Activated CD8-positive, alpha-beta memory T cell treated with anti-CD3 and anti-CD28 coated beads for 4 hours (primary cell): Measurements from ENCODE around the gene THADA.
"Not testable (repeated sequence)": the region's sequence is repeated elsewhere in the genome, so short reads cannot be mapped to it uniquely, and the experiment has no call there.

Source experiments
- DNase-seq, 2 donors: peaks; one replicate each; pipeline ENCODE4 v3.0.0-alpha.2; 2020; ENCODE audit warnings: low read depth in 2 of 2

Gene THADA

DNA sequence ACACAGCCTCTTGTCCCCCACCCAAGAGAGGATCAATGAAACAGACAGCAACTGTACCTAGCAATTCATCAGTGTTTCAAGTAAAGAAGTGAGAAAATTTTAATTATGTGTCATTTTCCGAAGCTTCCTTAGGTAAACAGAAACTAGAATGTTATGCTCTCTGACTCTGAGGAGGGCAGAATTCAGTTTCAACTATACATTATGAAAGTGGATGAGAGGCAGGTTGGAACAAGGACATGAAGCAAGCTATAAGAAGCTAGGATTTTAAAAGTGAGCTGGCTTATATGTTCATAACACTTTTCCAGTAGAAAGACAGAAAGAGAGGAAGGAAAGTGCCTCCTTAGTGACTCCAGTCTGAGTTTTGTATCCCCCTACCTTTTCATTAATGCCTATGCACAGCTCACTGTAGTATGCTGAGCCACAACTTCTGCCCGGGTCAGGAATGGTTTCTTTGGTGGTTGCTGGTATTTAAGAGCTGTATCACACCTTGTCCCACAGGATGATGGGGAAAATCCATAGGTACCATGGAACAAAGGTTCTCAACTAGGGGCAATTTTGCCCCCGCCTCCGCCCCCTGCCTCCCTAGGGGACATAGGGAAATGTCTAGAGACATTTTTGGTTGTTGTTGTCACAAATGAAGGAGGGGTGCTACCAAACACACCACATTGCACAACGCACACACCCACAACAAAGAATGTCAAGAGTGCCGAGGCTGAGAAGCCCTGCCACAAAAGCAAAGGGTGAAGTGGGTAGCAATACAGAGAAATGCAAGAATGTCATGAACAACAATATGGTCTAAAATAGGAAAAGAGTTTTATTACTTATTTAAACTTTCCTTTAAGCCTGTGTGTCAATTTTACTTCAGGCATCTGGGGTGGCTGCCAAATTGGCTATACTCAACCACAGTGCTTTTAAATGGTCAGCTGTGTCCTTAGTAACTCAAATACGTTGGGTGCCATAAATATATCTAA is 208.5 kb downstream of the THADA start:
- no peak for DNase-seq

DNA sequence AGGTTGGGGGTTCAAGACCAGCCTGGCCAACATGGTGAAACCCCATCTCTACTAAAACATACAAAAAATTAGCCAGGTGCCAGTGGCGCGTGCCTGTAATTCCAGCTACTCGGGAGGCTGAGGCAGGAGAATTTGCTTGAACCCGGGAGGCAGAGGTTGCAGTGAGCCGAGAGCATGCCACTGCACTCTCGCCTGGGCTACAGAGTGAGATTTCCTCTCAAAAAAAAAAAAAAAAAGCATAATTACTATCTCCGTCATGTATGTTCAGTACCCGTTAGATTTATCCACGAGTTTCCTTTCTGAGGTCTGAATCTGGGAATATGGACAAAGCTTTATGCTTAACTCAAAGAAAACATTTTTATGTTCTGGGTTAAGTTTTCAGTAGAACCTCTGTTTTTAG is 209.2 kb downstream of the THADA start:
- not testable (repeated sequence) for DNase-seq

DNA sequence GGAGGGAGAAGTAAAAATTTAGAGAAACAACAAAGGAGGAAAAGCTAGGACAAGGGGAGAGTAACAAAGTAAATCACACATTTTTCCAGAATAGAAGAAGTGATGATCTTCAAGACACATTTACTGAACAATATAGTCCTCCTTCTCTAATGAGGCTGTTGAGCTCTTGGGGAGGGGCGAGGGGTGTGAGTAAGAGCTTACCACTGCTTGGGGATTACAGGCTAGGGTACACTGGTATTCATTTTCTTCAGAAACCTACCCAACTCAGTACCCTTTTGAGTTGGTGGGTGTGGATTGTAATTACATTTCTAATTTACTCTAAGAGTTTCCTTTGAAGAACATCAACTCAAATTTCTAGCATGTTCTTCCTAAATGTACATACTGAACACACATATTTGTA is 211.7 kb downstream of the THADA start:
- DNase-seq = no peak

DNA sequence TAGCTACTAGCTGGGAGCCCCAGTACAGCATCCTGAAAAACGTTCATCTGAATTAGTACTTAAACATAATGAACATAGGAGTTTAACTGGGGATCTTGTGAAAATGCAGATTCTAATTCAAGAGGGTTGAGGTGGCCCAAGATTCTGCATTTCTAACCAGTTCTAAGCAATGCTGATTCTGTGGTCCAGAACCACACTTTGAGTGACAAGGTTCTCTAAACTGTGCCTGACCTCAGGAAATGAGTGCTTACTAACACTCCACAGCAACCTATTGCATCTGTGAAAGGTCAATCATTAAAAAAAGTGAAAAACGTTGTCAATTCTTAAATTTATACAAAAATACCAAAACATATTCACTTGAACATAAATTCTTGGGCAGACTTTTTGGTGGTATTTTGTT is 212.3 kb downstream of the THADA start:
- no peak for DNase-seq

DNA sequence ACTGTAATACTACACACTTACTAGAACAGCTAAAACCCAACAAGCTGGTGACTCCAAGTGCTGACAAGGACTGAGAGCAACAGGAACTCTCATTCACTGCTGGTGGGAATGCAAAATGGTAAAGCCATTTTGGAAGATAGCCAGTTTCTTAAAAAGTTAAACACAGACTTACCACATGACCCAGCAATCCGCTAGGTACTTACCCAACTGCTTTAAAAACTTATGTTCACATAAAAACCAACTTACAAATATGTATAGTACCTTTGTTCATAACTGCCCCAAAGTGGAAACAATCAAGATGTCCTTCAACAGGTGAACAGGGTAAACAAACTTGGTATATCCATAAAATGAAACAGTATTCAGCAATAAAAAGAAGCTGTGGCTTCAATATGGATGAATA is 216.3 kb downstream of the THADA start:
- DNase-seq = no peak

DNA sequence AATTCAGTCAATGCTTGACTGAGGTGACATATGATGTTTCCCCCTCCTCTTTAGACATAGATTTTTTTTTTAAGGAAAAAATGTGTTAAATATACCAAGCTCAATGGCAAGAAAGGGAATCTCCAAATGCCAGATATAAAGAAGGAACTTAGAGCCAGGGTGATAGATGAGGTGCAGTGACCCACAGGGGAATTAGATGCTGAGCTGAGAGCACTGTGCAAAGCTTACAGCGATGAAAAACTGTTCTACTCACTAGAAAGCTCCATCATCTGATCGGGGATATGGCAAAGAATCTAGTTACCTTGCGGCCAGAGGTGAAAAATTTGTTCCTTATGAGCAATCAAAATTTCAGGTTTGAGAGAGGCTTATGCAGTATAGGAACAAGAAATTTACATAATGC is 218.5 kb downstream of the THADA start:
- no peak for DNase-seq

DNA sequence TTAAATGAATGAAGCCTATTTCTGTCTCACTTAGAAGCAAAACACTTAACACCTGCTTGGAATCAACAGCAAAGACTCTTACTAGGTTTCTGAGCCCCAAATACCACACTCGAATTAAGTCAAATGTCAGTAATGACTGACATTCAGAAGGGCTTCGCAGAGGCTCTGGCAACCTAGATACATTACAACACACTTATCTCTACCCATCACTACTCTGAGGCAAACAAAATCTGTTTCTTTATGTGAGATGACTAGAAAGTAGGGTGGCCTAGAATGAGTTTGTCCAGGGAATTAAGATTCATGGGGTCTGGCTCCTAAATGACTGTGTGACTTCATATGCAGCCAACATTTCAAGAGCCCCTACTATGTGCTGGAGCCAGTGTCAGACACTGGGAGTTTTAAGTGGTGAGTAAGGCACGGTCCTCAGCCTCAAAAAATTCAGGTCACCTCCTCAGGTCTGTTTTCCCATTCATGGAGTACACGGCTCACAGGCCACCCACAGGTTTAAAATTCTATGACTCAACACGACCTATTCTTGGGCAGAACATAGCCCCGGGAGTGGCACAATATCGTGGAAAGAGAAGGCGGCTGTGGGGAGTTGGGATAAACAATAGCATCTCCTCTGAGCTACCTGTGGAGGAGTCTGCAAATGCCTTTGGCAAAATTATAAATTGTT is 219.2 kb downstream of the THADA start:
- no peak for DNase-seq

DNA sequence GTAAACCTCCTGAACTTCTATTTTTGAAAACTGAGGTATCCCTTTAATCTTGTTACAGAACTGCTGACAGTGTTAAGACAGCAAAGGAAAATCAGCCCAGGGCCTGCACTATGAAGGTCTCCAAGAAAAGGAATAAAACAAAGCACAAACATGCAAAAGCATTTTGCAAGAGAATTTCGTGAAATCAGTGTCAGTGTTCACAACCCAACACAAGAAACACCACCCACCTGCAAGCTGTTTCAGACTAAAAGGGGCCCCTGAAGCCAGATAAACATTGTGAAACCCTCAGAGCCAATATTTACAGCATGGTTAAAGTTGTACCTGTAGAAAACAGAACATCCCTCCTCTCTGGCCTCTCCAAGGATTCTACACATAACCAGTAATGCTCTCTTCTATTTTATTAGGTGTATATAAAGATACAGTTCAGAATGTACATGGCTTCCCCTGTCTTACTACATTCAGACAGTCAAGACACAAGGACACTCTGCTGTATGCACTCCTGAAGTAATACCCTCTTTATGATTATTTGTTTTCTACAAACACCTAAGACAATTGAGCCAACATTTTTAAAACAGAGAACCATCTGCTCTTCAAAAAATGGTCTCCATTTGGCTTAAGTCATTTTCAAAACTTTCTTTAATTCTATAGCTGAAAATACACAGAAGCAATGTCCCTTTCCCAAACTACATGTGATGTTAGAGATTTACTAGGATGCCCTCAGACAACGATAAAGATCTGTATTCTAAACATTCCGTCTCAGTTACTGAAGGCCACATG is 219.9 kb downstream of the THADA start:
- DNase-seq = no peak

DNA sequence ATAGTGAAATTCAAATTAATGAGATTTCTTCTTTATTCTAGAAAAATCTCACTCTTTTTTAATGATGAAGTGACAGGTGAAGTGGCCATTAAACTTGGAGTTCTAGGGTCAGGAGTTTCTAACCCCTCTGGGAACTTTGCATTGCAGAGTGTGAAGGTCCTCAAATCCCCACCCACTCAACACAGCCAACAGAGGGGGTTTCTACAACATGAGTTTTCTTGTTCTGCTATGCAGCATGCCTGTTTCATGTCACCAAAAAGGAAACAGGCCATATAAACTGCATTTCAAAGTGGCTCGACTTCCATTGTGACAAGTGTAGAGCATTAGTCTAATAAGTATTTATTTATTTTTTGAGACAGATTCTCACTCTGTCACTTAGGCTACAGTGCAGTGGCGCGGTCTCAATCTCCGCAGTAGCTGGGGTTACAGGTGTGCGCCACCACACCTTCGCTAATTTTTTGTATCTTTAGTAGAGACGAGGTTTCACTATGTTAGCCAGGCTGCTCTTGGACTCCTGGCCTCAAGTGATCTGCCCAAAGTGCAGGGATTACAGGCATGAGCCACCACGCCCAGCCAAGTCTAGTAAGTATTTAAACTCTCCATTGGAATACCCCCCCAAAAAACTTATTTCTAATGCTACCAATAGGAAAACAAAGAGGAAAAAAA is 223.3 kb downstream of the THADA start:
- DNase-seq = no peak

DNA sequence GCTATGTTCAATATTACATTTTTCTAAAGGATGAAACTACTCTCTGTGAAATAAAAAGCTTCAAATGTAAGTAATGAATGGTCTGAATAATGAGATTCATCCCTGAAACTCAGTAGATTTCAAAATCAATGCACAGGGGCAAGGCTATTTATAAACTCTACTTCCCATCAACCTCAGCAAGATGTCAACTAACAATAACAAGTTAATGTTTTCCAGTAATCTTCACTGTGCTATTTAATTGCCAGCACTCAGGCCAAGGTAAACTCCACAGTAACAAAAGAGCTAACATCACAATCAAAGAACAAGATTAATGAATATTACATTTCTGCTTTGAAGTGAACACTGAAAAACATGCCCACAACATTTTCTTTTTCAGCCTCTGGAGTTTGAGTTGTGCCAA is 225.1 kb downstream of the THADA start:
- DNase-seq = no peak

DNA sequence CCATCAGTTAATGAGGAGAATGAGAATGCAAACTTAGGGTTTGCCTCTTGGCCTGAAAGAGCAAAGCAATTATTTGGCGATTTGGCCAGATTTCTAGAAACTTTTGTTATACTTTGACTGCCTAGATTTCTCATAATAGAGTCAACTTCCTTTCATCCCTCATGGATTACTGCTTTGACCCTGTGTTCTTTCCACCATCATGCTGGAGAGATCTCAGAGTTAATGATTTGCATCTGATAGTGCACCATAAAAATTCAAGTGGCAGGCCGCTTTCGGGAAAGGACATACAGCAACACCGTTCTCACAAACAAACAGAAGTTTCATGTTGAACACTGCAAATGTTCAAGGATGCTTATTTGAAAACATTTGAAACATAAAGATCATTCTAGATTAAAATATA is 225.7 kb downstream of the THADA start:
- no peak for DNase-seq

DNA sequence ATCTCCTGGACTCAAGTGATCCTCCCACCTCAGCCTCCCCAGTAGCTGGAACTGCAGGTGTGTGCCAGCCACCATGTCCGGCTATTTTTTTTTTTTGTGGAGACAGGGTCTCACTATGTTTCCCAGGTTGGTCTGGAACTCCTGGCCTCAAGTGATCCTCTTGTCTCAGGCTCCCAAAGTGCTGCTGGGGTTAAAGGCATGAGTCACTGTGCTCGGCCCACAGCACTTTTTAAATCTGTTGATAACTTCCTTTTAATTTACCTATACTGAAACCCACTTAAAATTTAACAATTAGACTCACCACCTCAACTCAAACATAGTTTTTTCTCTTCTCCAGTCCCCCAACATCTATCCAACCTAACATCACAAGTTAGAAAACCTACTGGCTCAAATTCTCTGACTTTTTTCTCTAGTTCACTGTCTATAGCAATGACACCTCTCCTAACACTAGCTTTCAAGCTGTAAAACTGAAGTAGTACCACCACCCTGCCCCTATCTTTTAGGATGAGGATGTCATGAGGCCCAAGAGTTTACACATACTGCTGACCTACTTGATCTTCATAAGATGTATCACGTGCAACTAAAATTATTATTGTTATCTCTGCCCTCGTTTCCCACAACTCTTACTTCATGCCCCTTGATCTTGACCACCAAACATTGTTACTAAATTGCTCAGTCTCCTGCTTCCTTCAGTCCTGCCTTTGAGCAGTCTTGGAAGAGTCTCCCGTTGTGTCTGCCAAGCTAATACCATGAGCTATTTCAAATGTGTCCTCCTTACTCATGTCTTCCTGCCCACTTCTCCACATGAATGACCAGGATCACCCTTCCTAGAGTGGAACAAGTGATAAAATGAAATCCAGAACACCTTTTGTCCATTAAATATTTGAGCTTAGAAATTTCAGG is 227.1 kb downstream of the THADA start:
- no peak for DNase-seq

DNA sequence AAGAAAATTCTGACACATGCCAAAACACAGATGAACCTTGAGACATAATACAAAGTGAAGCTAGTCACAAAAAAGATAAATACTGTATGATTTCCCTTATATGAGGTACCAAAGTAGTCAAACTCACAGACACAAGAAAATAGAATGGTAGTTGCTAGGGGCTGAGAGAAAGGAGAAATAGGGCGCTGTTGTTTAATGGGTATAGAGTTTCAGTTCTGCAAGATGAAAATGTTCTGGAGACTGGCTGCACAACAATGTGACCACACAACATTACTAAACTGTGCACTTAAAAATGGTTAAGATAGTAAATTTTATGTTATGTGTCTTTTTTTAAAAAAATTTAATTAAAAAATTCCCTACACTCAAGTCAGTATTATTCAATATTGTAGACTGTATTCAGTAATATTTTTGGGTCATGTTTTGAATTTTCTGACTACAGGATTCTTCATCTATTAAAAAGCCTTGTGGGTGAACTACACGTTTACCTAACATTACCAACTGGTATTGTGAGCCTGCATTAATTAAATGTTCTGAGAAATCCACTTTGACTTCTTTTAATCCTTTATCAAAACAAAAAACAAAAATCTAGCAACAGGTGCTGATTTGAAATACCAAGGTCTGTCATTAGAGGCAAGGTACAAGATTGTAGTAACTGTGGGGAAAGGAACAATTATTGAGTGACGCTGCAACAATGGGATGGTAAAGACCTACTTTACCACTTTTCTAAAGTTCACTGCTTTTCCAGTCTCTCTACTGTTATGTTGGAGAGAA is 228.6 kb downstream of the THADA start:
- DNase-seq = no peak

DNA sequence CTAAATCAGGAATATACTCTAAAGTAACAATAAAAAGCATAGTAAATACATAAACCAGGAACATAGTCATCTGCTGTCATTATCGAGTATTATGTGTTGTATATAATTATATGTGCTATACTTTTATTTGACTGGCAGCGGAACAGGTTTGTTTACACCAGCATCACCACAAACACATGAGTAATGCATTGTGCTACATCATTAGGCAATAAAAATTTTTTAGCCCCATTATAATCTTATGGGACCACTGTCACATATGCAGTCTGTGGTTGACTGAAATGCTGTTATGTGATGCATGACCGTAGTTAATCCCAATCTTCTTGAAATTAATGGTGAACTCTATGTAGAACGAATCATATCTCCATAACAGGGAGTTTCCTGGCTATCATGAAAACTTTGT is 232.7 kb downstream of the THADA start:
- DNase-seq = no peak

DNA sequence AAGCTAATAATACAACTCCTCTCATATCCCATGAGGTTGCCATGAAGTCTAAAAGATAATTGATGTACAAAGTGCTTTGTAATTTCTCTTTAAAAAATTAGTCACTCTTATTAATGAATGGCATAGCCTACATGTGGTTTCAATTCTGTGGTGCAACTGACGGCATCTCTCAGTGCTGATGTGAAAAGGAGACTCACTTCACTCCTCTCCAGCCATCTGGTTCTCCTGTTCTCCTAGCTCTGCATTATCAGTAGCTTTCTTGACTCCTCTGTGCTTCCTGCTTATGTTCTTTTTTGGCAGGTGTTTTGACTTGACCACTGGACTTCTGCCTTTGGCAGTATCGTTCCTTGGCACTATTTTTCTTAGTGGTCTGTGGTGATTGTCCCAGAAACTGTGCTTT is 234.6 kb downstream of the THADA start:
- DNase-seq = no peak

DNA sequence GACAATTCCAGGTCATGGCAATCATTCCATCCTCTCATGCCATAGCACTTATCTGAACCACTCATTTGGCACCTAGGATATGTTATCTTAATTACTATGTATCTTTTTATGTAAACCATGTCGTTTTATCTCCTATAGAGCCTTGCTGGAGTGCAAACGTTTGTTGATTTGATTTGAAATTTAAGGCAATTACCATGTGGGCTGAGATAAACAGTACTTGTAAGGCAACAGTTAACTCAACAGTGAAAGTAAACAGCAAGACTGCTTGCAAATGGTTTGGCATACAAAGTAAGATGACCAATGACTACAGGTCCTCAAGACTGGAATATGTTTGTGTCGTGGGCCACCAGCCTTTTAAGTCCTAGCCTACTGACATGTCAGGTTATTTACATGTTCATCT is 235.7 kb downstream of the THADA start:
- DNase-seq = no peak

DNA sequence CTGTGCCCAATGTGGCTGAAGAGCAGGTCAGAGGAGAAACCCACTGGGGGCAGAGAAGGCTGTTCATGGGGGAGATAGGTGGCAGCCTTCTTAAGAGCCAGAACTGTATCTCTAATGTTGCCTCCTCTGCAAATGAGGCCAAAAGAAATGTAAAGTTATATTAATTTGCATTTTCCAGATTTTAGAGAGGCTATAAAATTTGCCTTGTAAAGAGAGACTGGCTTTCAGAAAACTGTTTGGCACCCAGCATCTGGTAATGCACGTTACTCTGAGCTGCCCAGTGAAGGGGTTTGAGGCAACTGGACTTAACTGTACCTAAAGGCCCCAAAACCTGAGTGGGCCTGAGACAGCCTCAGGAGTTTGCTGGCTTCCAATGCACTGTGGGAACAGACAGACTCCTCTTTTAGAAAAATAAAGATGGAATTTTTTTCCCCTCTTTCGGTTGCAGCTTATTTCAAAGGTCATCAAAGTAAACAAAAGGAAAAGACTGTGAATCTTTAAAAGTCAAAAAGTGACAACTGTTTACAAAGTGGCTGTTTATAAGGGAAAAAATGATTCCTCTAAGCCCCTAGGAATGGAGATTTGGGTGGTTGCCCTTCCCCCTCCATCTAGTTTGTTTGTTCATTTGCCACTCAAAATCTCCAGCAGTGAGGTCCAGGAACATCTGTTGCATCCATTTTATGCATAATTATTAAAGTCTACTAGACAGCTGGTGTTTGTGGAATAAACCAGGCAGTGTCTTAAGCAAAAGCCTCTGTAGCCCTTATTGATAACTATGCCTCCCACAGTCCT is 237.2 kb downstream of the THADA start:
- DNase-seq = no peak

DNA sequence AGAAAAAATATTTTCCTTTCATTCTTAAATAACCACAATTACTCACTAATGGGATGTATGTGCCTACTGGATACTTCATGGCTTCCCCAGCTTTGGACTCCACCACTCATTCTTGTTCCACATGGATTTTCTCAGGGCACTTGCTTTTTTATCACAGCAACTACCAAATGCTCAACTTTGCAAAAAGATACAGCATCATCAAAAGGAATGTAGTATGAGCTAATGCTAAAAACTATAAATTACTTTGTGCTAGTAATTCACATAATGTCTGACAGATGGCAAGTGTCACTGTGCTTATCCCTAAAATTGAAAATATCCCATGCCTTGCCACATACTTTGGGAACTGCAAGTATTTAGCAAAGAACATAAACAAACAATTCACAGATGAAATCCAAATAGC is 239.1 kb downstream of the THADA start:
- DNase-seq = no peak

DNA sequence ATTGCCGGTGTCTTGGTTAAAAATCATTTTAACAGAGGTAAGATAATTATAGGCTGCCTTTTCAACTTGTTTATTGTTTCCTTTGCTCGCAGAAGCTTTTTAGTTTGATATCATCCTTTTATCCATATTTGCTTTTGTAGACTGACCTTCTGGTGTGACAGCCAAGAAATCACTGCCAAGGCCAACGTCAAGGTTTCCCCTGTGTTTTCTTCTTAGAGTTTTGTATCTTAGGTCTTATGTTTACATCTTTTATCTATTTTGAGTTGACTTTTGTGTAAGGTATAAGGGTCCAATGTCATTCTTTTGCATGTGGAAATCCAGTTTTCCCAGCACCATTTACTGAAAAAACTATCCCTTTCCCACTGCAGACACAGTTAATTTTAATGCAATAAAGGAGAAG is 240.4 kb downstream of the THADA start:
- no peak for DNase-seq
